ENCODE results near the gene DAB2IP.
"Not testable (repeated sequence)": the region's sequence is repeated elsewhere in the genome, so short reads cannot be mapped to it uniquely, and the experiment has no call there.

DAB2IP gene

GRCh38 chr9:121651295-121652020, at the start of gene DAB2IP:
Gene DAB2IP, plus strand, starts transcription at chr9:121651634. Its CDS starts 142 bp downstream, at chr9:121651776.
- no peak for DNase-seq (ENCODE audit: low read depth)

- no peak for DNase-seq (ENCODE audit: low read depth)
These were observed 48.4 kb upstream of the DAB2IP start for GRCh38 chr9:121603028-121603427.

- no peak for DNase-seq (ENCODE audit: low read depth)
These were observed 47.2 kb upstream of the DAB2IP start for GRCh38 chr9:121604242-121604641.

- no peak for DNase-seq (ENCODE audit: low read depth)
These were observed 46.8 kb upstream of the DAB2IP start for GRCh38 chr9:121604654-121605053.

GRCh38 chr9:121607434-121608167, 43.8 kb upstream of the DAB2IP start:
- no peak for DNase-seq (ENCODE audit: low read depth)

GRCh38 chr9:121608168-121608853, 43.1 kb upstream of the DAB2IP start:
- no peak for DNase-seq (ENCODE audit: low read depth)

GRCh38 chr9:121609822-121610637, 41.4 kb upstream of the DAB2IP start:
- no peak for DNase-seq (ENCODE audit: low read depth)

- DNase-seq (ENCODE audit: low read depth): no peak
These were observed 40.8 kb upstream of the DAB2IP start for GRCh38 chr9:121610638-121610953.

GRCh38 chr9:121612511-121612998, 38.9 kb upstream of the DAB2IP start:
- DNase-seq (ENCODE audit: low read depth): no peak

GRCh38 chr9:121613009-121613752, 38.3 kb upstream of the DAB2IP start:
- DNase-seq (ENCODE audit: low read depth): no peak

GRCh38 chr9:121616123-121616755, 35.2 kb upstream of the DAB2IP start:
- DNase-seq (ENCODE audit: low read depth): no peak

- no peak for DNase-seq (ENCODE audit: low read depth)
These were observed 32.9 kb upstream of the DAB2IP start for GRCh38 chr9:121618504-121618903.

GRCh38 chr9:121618910-121619309, 32.5 kb upstream of the DAB2IP start:
- DNase-seq (ENCODE audit: low read depth): not testable (repeated sequence)

GRCh38 chr9:121619545-121620324, 31.7 kb upstream of the DAB2IP start:
- DNase-seq (ENCODE audit: low read depth): no peak

- DNase-seq (ENCODE audit: low read depth): no peak
These were observed 31.1 kb upstream of the DAB2IP start for GRCh38 chr9:121620325-121620673.

- DNase-seq (ENCODE audit: low read depth): no peak
These were observed 30.5 kb upstream of the DAB2IP start for GRCh38 chr9:121620777-121621449.

GRCh38 chr9:121622387-121623203, 28.8 kb upstream of the DAB2IP start:
- DNase-seq (ENCODE audit: low read depth): peak; percentile 83

GRCh38 chr9:121623430-121623829, 28.0 kb upstream of the DAB2IP start:
- not testable (repeated sequence) for DNase-seq (ENCODE audit: low read depth)

GRCh38 chr9:121625590-121625989, 25.8 kb upstream of the DAB2IP start:
- no peak for DNase-seq (ENCODE audit: low read depth)
